ENCODE data around the gene KTN1.

- no peak for TF ChIP-seq CTCF (conservative IDR thresholded peaks at IDR 0.05; ENCODE audit: low read depth, low read length)
- TF ChIP-seq EZH2 (IDR thresholded peaks at IDR 0.05; ENCODE audit: borderline replicate concordance, low read depth, low read length, poor library complexity, severe bottlenecking), result no peak
Observed at GRCh38 chr14:55540847-55541773, 38.9 kb upstream of the KTN1 start.

Measured in A673 (cell line).